ENCODE data around the gene CCDC85C.

CCDC85C gene

DNA sequence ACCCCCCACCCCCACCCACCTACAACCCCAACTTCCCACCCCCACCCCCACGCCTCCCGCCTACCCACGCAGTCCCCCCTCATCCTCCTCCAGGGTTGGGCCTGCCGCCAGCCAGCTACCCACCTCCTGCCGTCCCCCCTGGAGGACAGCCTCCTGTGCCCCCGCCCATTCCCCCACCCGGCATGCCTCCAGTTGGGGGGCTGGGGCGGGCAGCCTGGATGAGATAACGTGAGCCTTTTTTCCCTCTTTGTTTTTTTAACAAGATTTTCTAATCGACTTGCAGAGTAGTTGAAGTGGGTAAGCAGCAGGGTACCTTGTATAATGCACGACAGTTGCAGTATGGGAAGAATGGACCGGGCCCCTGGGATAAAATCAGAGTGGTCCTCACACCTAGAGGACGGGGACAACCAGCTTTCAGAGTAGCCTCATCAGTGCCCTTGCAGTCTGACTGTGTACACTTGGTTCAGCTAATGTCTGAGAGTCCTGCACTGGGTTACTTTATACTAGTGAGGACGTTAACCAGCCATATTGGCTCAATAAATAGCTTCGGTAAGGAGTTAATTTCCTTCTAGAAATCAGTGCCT, 93.4 kb downstream of the CCDC85C start:
- intact Hi-C loops (cut with DNase I; ENCODE audit: low total_unique reads) = no loop called here
- H3K36me3 ChIP-seq = peaks cover 35 to 96% (median 71%) of the 10 kb centered on the region in 3 donors
- no peak for TF ChIP-seq CTCF (IDR thresholded peaks at IDR 0.05)
- H3K4me1 ChIP-seq = peaks cover 0 to 9% (median 0%) of the 10 kb centered on the region in 4 donors
- no peaks in the 10 kb centered on the region for H3K27me3 ChIP-seq
- no peak for DNase-seq
- H3K9me3 ChIP-seq = no peaks in the 10 kb centered on the region
- no peak overlapping the region for H3K27ac ChIP-seq
- H3K4me3 ChIP-seq = no peak overlapping the region

GRCh38 chr14:99509871-99510555, 94.0 kb downstream of the CCDC85C start:
- Histone ChIP-seq H3K27me3 (no peaks in the 10 kb centered on the region), H3K27ac (no peak overlapping the region), H3K9me3 (no peaks in the 10 kb centered on the region), H3K36me3 (peaks cover 42 to 96% (median 77%) of the 10 kb centered on the region in 3 donors), H3K4me1 (peaks cover 0 to 9% (median 0%) of the 10 kb centered on the region in 4 donors), H3K4me3 (no peak overlapping the region)
- no peak for TF ChIP-seq CTCF (IDR thresholded peaks at IDR 0.05)
- intact Hi-C loops (cut with DNase I; ENCODE audit: low total_unique reads) = no loop called here
- DNase-seq = peak in 1 of 2 donors; percentile 63

- no peaks in the 10 kb centered on the region for H3K27me3 ChIP-seq
- no peak for DNase-seq
- H3K4me1 ChIP-seq = peaks cover 0 to 9% (median 0%) of the 10 kb centered on the region in 4 donors
- intact Hi-C loops (cut with DNase I; ENCODE audit: low total_unique reads) = no loop called here
- no peak overlapping the region for H3K4me3 ChIP-seq
- TF ChIP-seq CTCF (IDR thresholded peaks at IDR 0.05) = no peak
- H3K9me3 ChIP-seq = no peaks in the 10 kb centered on the region
- peaks cover 46 to 96% (median 79%) of the 10 kb centered on the region in 3 donors for H3K36me3 ChIP-seq
- H3K27ac ChIP-seq = no peak overlapping the region
Measured at GRCh38 chr14:99508896-99509629, 94.9 kb downstream of the CCDC85C start.

DNA sequence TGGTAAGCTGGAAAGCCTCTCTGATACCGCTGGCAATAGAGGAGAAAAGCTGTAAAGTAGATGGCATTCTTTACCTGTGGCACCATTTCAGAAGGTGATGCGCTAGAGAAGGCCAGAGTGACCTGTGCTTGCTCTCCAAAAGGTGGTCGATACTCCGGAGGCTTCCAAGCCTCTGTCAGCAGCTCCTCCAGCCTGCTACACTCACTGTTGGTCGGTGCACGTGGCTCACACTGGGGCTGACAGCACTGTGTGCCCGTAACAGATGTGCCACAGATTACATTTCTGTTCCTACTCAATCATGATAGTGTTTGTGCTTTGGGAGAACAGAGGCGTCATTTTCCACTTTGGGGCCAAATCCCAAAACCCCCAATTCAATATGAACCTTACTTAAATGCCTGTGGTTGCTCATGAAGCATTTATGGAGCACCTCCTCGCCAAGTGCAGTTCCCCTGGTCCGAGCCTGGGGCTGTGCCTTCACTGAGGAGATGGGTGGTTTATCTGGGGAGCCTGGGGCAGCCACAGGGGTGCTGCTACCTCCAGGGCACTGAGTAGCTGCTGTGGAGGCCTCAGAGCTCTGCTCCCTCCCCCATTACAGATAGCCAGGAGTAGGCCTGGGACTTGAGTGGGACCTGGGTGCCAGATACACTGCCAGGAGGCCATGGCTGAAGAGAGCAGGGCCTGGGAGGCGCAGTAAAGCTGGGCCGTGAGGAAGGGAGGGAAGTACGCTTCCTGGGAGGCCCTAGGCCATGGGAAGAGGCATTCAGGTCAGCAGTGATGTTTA, 96.0 kb downstream of the CCDC85C start:
- Histone ChIP-seq H3K9me3 (no peaks in the 10 kb centered on the region), H3K27me3 (no peaks in the 10 kb centered on the region), H3K4me3 (no peak overlapping the region), H3K27ac (no peak overlapping the region), H3K36me3 (peaks cover 56 to 96% (median 88%) of the 10 kb centered on the region in 3 donors), H3K4me1 (peaks cover 0 to 9% (median 0%) of the 10 kb centered on the region in 4 donors)
- no peak for TF ChIP-seq CTCF (IDR thresholded peaks at IDR 0.05)
- peak in 1 of 2 donors; percentile 57 for DNase-seq
- intact Hi-C loops (cut with DNase I; ENCODE audit: low total_unique reads) = no loop called here

GRCh38 chr14:99506276-99506675, 97.7 kb downstream of the CCDC85C start:
- intact Hi-C loops (cut with DNase I; ENCODE audit: low total_unique reads) = no loop called here
- Histone ChIP-seq H3K27ac (no peak overlapping the region), H3K9me3 (no peaks in the 10 kb centered on the region), H3K4me1 (peaks cover 0 to 3% (median 0%) of the 10 kb centered on the region in 4 donors), H3K36me3 (peaks cover 74 to 96% (median 93%) of the 10 kb centered on the region in 3 donors), H3K27me3 (no peaks in the 10 kb centered on the region), H3K4me3 (no peak overlapping the region)
- no peak for TF ChIP-seq CTCF (IDR thresholded peaks at IDR 0.05)
- no peak for DNase-seq

Data from tibial artery (tissue), 4 donors.